Lower lobe of right lung (tissue), 2 donors: Measurements from ENCODE around the gene BUB1B. TPM values are rescaled to one million over a fixed set of nuclear protein-coding genes. Genes with fewer than 3 reads are reported as not detected.

Experiments
- ATAC-seq, 2 donors: fragments of 200-7000 bp; cut with Tn5 transposase; one replicate each; pipeline ENCODE4 v1.9.1; 2020 to 2022; ENCODE audit warnings: mild to moderate bottlenecking in 2 of 2, moderate library complexity in 2 of 2
- DNase-seq: peaks from one replicate; pipeline ENCODE4 v3.0.0-alpha.2; 2020
- H3K27ac ChIP-seq: fragments of 200-600 bp; one replicate; pipeline ENCODE4 v1.8.0; 2022
- H3K27me3 ChIP-seq: fragments of 200-600 bp; one replicate; pipeline ENCODE4 v1.8.0; 2022; ENCODE audit warnings: low read depth
- H3K36me3 ChIP-seq: fragments of 200-600 bp; one replicate; pipeline ENCODE4 v1.8.0; 2022; ENCODE audit warnings: mild to moderate bottlenecking
- H3K4me1 ChIP-seq: fragments of 200-600 bp; one replicate; pipeline ENCODE4 v1.8.0; 2022
- H3K4me3 ChIP-seq: fragments of 200-600 bp; one replicate; pipeline ENCODE4 v1.8.0; 2022; ENCODE audit warnings: mild to moderate bottlenecking
- H3K9me3 ChIP-seq: fragments of 200-600 bp; one replicate; pipeline ENCODE4 v1.8.0; 2022
- CTCF ChIP-seq: fragments of 200-600 bp; IDR thresholded peaks from one replicate; pipeline ENCODE4 v1.8.0; 2022; ENCODE audit warnings: antibody characterized with exemption, mild to moderate bottlenecking
- intact Hi-C: fragments of 100-400 bp; cut with DNase I; formaldehyde crosslinking; loops from one replicate; pipeline ENCODE4 v1.11.0; 2022
- total RNA-seq: library from RNA; stranded (reverse); fragmentation: NEBNext Ultra II Directional; extraction: Animal tissue kit (Norgen Biotek cat#: 25700); gene quantifications from one replicate; pipeline ENCODE4 v1.2.1, GENCODE V29; 2021
- donor health status: DM: no; HTN: yes; CAD: no; lungs with severe emphysema.

BUB1B gene
- total RNA-seq, 1 donor from 2014 or later: 1.4 TPM

GRCh38 chr15:40229956-40230355 is 69.1 kb downstream of the BUB1B start:
- intact Hi-C loops: no loop called here
- H3K4me3 ChIP-seq: no peak overlapping the region
- H3K27me3 ChIP-seq: no peaks in the 10 kb centered on the region
- no peaks in the 10 kb centered on the region for H3K36me3 ChIP-seq
- H3K9me3 ChIP-seq: no peaks in the 10 kb centered on the region
- no peak overlapping the region for H3K27ac ChIP-seq
- peaks cover 4% of the 10 kb centered on the region for H3K4me1 ChIP-seq
- no peak for TF ChIP-seq CTCF
- DNase-seq (no peak), ATAC-seq (no peak)

GRCh38 chr15:40232625-40233070 is 71.8 kb downstream of the BUB1B start:
- intact Hi-C loops: no loop called here
- no peaks in the 10 kb centered on the region for H3K36me3 ChIP-seq
- no peak overlapping the region for H3K4me3 ChIP-seq
- H3K27me3 ChIP-seq: no peaks in the 10 kb centered on the region
- no peak for DNase-seq
- ATAC-seq: peak in 1 of 2 donors; percentile 5
- peaks cover 7% of the 10 kb centered on the region for H3K4me1 ChIP-seq
- no peaks in the 10 kb centered on the region for H3K9me3 ChIP-seq
- no peak for TF ChIP-seq CTCF
- no peak overlapping the region for H3K27ac ChIP-seq

- Histone ChIP-seq H3K4me1 (peaks cover 8% of the 10 kb centered on the region), H3K9me3 (no peaks in the 10 kb centered on the region), H3K27me3 (peaks cover 4% of the 10 kb centered on the region), H3K27ac (no peak overlapping the region), H3K4me3 (no peak overlapping the region), H3K36me3 (no peaks in the 10 kb centered on the region)
- TF ChIP-seq CTCF: no peak
- no peak for ATAC-seq
- intact Hi-C loops: no loop called here
- no peak for DNase-seq
These were observed 73.1 kb downstream of the BUB1B start for GRCh38 chr15:40233727-40234577.

- H3K4me1 ChIP-seq: peaks cover 14% of the 10 kb centered on the region
- ATAC-seq: no peak
- no peak for DNase-seq
- peak overlapping the region; percentile 10 for H3K27ac ChIP-seq
- H3K9me3 ChIP-seq: no peaks in the 10 kb centered on the region
- no peaks in the 10 kb centered on the region for H3K36me3 ChIP-seq
- no peak overlapping the region for H3K4me3 ChIP-seq
- intact Hi-C loops: no loop called here
- TF ChIP-seq CTCF: no peak
- H3K27me3 ChIP-seq: peaks cover 12% of the 10 kb centered on the region
These were observed 73.9 kb downstream of the BUB1B start for GRCh38 chr15:40234783-40235182.

GRCh38 chr15:40235201-40235885 is 74.5 kb downstream of the BUB1B start:
- TF ChIP-seq CTCF: no peak
- H3K4me3 ChIP-seq: no peak overlapping the region
- peak overlapping the region; percentile 10 for H3K27ac ChIP-seq
- ATAC-seq (peak; percentile 24 to 35), DNase-seq (no peak)
- peaks cover 18% of the 10 kb centered on the region for H3K27me3 ChIP-seq
- no peaks in the 10 kb centered on the region for H3K9me3 ChIP-seq
- intact Hi-C loops: no loop called here
- no peaks in the 10 kb centered on the region for H3K36me3 ChIP-seq
- peaks cover 14% of the 10 kb centered on the region for H3K4me1 ChIP-seq
